Right lobe of liver (tissue), 4 donors: ENCODE data around the gene CENPP.

Source experiments
- POLR2A ChIP-seq: fragments of 450-650 bp; IDR thresholded peaks from one replicate; pipeline ENCODE4 v1.6.1; 2017; ENCODE audit warnings: antibody characterized with exemption, mild to moderate bottlenecking
- TF ChIP-seq, protein P1 (sequence below), 4 donors: fragments of 200-600 bp in 3 of 4; fragments of 450-650 bp in 1 of 4; IDR thresholded peaks; one replicate each; pipeline versions ENCODE4 v1.5.1 to v1.8.0; 2016 to 2022; ENCODE audit warnings: antibody characterized with exemption in 4 of 4, mild to moderate bottlenecking in 2 of 4
- donor health status: DM: no; HTN: no; CAD: no.
- donor health status: DM: no; HTN: no; CAD: no.
- donor health status: DM: no; HTN: yes; CAD: no.

DNA sequence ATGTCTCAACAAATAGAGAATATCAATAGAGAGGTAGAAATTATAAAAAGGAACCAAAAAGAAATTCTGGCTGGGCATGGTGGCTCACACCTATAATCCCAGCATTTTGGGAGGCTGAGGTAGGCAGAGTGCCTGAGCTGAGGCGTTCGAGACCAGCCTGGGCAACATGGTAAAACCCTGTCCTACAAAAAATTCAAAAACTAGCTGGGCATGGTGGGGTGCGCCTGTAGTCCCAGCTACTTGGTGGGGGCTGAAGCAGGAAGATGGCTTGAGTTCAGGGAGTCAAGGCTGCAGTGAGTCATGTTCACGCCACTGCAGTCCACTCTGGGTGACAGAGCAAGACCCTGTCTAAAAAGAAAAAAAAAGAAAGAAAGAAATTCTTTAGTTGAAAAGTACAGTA lies 319.3 kb downstream of the CENPP start:
- TF ChIP-seq, protein P1, sequence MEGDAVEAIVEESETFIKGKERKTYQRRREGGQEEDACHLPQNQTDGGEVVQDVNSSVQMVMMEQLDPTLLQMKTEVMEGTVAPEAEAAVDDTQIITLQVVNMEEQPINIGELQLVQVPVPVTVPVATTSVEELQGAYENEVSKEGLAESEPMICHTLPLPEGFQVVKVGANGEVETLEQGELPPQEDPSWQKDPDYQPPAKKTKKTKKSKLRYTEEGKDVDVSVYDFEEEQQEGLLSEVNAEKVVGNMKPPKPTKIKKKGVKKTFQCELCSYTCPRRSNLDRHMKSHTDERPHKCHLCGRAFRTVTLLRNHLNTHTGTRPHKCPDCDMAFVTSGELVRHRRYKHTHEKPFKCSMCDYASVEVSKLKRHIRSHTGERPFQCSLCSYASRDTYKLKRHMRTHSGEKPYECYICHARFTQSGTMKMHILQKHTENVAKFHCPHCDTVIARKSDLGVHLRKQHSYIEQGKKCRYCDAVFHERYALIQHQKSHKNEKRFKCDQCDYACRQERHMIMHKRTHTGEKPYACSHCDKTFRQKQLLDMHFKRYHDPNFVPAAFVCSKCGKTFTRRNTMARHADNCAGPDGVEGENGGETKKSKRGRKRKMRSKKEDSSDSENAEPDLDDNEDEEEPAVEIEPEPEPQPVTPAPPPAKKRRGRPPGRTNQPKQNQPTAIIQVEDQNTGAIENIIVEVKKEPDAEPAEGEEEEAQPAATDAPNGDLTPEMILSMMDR (IDR thresholded peaks at IDR 0.05) = no peak
- TF ChIP-seq POLR2A = no peak
